MV-4-11 (cell line): ENCODE measurements around the gene SAMD7.
A peak's percentile ranks its signal among the peaks of the same experiment; 100 is the strongest.

ENCODE experiments used
- DNase-seq: peaks from one replicate; lab custom pipeline; 2025; lab: John Stamatoyannopoulos, UW

SAMD7 gene

GRCh38 chr3:169913323-169913722 lies 2.0 kb downstream of the SAMD7 start:
- no peak for DNase-seq

GRCh38 chr3:169914321-169914720 lies 2.9 kb downstream of the SAMD7 start:
- DNase-seq, result peak; percentile 5

GRCh38 chr3:169923189-169923588 lies 11.8 kb downstream of the SAMD7 start:
- DNase-seq, result no peak

- no peak for DNase-seq
Measured at GRCh38 chr3:169923831-169924230, 12.5 kb downstream of the SAMD7 start.

- DNase-seq, result peak; percentile 31
Measured at GRCh38 chr3:169929830-169930519, 18.6 kb downstream of the SAMD7 start.

GRCh38 chr3:169930843-169931242 lies 19.5 kb downstream of the SAMD7 start:
- DNase-seq, result no peak

GRCh38 chr3:169931747-169932520 lies 20.6 kb downstream of the SAMD7 start:
- peak; percentile 31 for DNase-seq

- no peak for DNase-seq
Measured at GRCh38 chr3:169939320-169939719, 27.9 kb downstream of the SAMD7 start.

- DNase-seq, result no peak
Measured at GRCh38 chr3:169939751-169940150, 28.4 kb downstream of the SAMD7 start.

- peak; percentile 68 for DNase-seq
Measured at GRCh38 chr3:169940470-169941181, 29.3 kb downstream of the SAMD7 start.

- DNase-seq, result peak; percentile 92
Measured at GRCh38 chr3:169945313-169945712, 33.9 kb downstream of the SAMD7 start.

- no peak for DNase-seq
Measured at GRCh38 chr3:169946336-169946735, 35.0 kb downstream of the SAMD7 start.

GRCh38 chr3:169948559-169949448 lies 37.4 kb downstream of the SAMD7 start:
- no peak for DNase-seq

GRCh38 chr3:169952045-169952444 lies 40.7 kb downstream of the SAMD7 start:
- peak; percentile 87 for DNase-seq

- DNase-seq, result no peak
Measured at GRCh38 chr3:169953462-169954141, 42.2 kb downstream of the SAMD7 start.

- peak; percentile 94 for DNase-seq
Measured at GRCh38 chr3:169954142-169954756, 42.9 kb downstream of the SAMD7 start.

GRCh38 chr3:169955406-169955805 lies 44.0 kb downstream of the SAMD7 start:
- no peak for DNase-seq

GRCh38 chr3:169964176-169964575 lies 52.8 kb downstream of the SAMD7 start:
- DNase-seq, result no peak

GRCh38 chr3:169965562-169966427 lies 54.4 kb downstream of the SAMD7 start:
- no peak for DNase-seq
